NCI-H1694 (cell line): Measurements from ENCODE around the gene ARHGAP4.

Experiments
- DNase-seq: peaks from one replicate; lab custom pipeline; 2025; lab: John Stamatoyannopoulos, UW

Gene ARHGAP4

GRCh38 chrX:153867671-153868070 lies 58.4 kb downstream of the ARHGAP4 start:
- DNase-seq, result no peak

GRCh38 chrX:153867139-153867538 lies 58.9 kb downstream of the ARHGAP4 start:
- DNase-seq, result no peak

GRCh38 chrX:153866302-153867019 lies 59.6 kb downstream of the ARHGAP4 start:
- no peak for DNase-seq

GRCh38 chrX:153865685-153866084 lies 60.4 kb downstream of the ARHGAP4 start:
- no peak for DNase-seq

- no peak for DNase-seq
These were observed 60.8 kb downstream of the ARHGAP4 start for GRCh38 chrX:153865321-153865580.

GRCh38 chrX:153864561-153865320 lies 61.3 kb downstream of the ARHGAP4 start:
- no peak for DNase-seq

- no peak for DNase-seq
These were observed 62.0 kb downstream of the ARHGAP4 start for GRCh38 chrX:153864101-153864500.

GRCh38 chrX:153863251-153863991 lies 62.6 kb downstream of the ARHGAP4 start:
- no peak for DNase-seq

GRCh38 chrX:153862369-153863250 lies 63.5 kb downstream of the ARHGAP4 start:
- no peak for DNase-seq

GRCh38 chrX:153861733-153862310 lies 64.2 kb downstream of the ARHGAP4 start:
- peak; percentile 59 for DNase-seq

GRCh38 chrX:153861151-153861550 lies 64.9 kb downstream of the ARHGAP4 start:
- DNase-seq, result no peak
